Ascending aorta (tissue), 2 donors: Measurements from ENCODE around the gene NCOA5. TPM values are rescaled to one million over a fixed set of nuclear protein-coding genes. Genes with fewer than 3 reads are reported as not detected.
A peak's percentile ranks its signal among the peaks of the same experiment; 100 is the strongest.

Experiments
- DNase-seq, 2 donors: peaks; one replicate each; pipeline ENCODE4 v3.0.0-alpha.2; 2019; ENCODE audit warnings: low spot score in 2 of 2
- H3K27ac ChIP-seq, 2 donors: fragments of 200-600 bp; sonication (generic); one replicate each; pipeline ENCODE4 v1.5.1; 2016 to 2017; ENCODE audit warnings: mild to moderate bottlenecking in 1 of 2
- H3K27me3 ChIP-seq: fragments of 200-600 bp; sonication (generic); one replicate; pipeline ENCODE4 v1.5.1; 2017
- H3K36me3 ChIP-seq, 2 donors: fragments of 200-600 bp; sonication (generic); one replicate each; pipeline ENCODE4 v1.5.1; 2016
- H3K4me1 ChIP-seq, 2 donors: fragments of 200-600 bp; sonication (generic); one replicate each; pipeline ENCODE4 v1.5.1; 2016 to 2017; ENCODE audit warnings: mild to moderate bottlenecking in 1 of 2
- H3K4me3 ChIP-seq, 2 donors: fragments of 200-600 bp; sonication (generic); one replicate each; pipeline ENCODE4 v1.5.1; 2016 to 2017; ENCODE audit warnings: mild to moderate bottlenecking in 1 of 2
- H3K9me3 ChIP-seq, 2 donors: fragments of 200-600 bp; sonication (generic); one replicate each; pipeline ENCODE4 v1.5.1; 2016
- CTCF ChIP-seq, 3 experiments: fragments of 200-600 bp in 2 of 3; fragments of 450-650 bp in 1 of 3; sonication (generic) in 2 of 3; IDR thresholded peaks; one replicate each; pipeline ENCODE4 v1.5.1; 2016 to 2019; ENCODE audit warnings: antibody characterized with exemption in 3 of 3, mild to moderate bottlenecking in 1 of 3, moderate library complexity in 1 of 3
- intact Hi-C: fragments of 100-400 bp; cut with DNase I; formaldehyde crosslinking; loops from one replicate; pipeline ENCODE4 v1.15.1; 2023
- total RNA-seq: library from RNA; depleted of rRNA; stranded (reverse); fragments of >200 nt; gene quantifications from one replicate; pipeline ENCODE4 v1.1.0, GENCODE V29; 2016

NCOA5 gene
- total RNA-seq, 1 donor from 2014 or later: 70.4 TPM

- Histone ChIP-seq H3K36me3 (peaks cover 16 to 20% of the 10 kb centered on the region in 2 donors), H3K27me3 (no peaks in the 10 kb centered on the region), H3K27ac (peak overlapping the region; percentile 81 to 87), H3K4me1 (peaks cover 0 to 3% of the 10 kb centered on the region in 2 donors), H3K9me3 (no peaks in the 10 kb centered on the region), H3K4me3 (peak overlapping the region; percentile 52 to 64)
- intact Hi-C loops: loop anchor here (10.0 kb wide), 1 partner anchor 566 kb away; the partner anchor contains the start of gene TP53RK
- DNase-seq: no peak
- TF ChIP-seq CTCF (IDR thresholded peaks at IDR 0.05): no peak
Measured at GRCh38 chr20:46119028-46119546, 29.3 kb upstream of the NCOA5 start.

GRCh38 chr20:46118481-46119020 is 28.8 kb upstream of the NCOA5 start:
- Histone ChIP-seq H3K4me3 (peak overlapping the region; percentile 52 to 64), H3K4me1 (peaks cover 0 to 3% of the 10 kb centered on the region in 2 donors), H3K27me3 (no peaks in the 10 kb centered on the region), H3K36me3 (peaks cover 14 to 15% of the 10 kb centered on the region in 2 donors), H3K9me3 (no peaks in the 10 kb centered on the region), H3K27ac (peak overlapping the region; percentile 81 to 87)
- peak in 1 of 2 donors; percentile 73 for DNase-seq
- no peak for TF ChIP-seq CTCF (IDR thresholded peaks at IDR 0.05)
- intact Hi-C loops: loop anchor here (10.0 kb wide), 1 partner anchor 566 kb away; the partner anchor contains the start of gene TP53RK

- H3K27ac ChIP-seq: peak within 1 kb of the TSS; percentile 81 to 87
- no peaks in the 10 kb centered on the region for H3K27me3 ChIP-seq
- intact Hi-C loops: loop anchor here (10.0 kb wide), 1 partner anchor 567 kb away; the partner anchor contains the start of gene TP53RK
- peak; percentile 76 to 96 for DNase-seq
- no peaks in the 10 kb centered on the region for H3K9me3 ChIP-seq
- peaks cover 8% of the 10 kb centered on the region in 2 donors for H3K36me3 ChIP-seq
- TF ChIP-seq CTCF (IDR thresholded peaks at IDR 0.05): no peak
- H3K4me3 ChIP-seq: peak within 1 kb of the TSS; percentile 52 to 64
- peaks cover 0 to 3% of the 10 kb centered on the region in 2 donors for H3K4me1 ChIP-seq
Measured at GRCh38 chr20:46117704-46118467, 28.1 kb upstream of the NCOA5 start, which contains the start of gene CD40. CD40 (plus strand) TSS chr20:46118314; CDS start chr20:46118344, 30 bp downstream.

GRCh38 chr20:46114449-46114848 is 24.7 kb upstream of the NCOA5 start:
- peaks cover 0 to 3% of the 10 kb centered on the region in 2 donors for H3K4me1 ChIP-seq
- H3K9me3 ChIP-seq: no peaks in the 10 kb centered on the region
- DNase-seq: no peak
- no peak overlapping the region for H3K4me3 ChIP-seq
- intact Hi-C loops: loop anchor here (10.0 kb wide), 1 partner anchor 570 kb away; the partner anchor contains the start of gene TP53RK
- no peaks in the 10 kb centered on the region for H3K27me3 ChIP-seq
- TF ChIP-seq CTCF (IDR thresholded peaks at IDR 0.05): no peak
- no peaks in the 10 kb centered on the region for H3K36me3 ChIP-seq
- H3K27ac ChIP-seq: no peak overlapping the region

- intact Hi-C loops: loop anchor here (10.0 kb wide), 1 partner anchor 572 kb away; the partner anchor contains the start of gene TP53RK
- Histone ChIP-seq H3K4me1 (no peaks in the 10 kb centered on the region), H3K27ac (no peak overlapping the region), H3K4me3 (no peak overlapping the region), H3K27me3 (no peaks in the 10 kb centered on the region), H3K9me3 (no peaks in the 10 kb centered on the region), H3K36me3 (no peaks in the 10 kb centered on the region)
- no peak for DNase-seq
- TF ChIP-seq CTCF (IDR thresholded peaks at IDR 0.05): no peak
Measured at GRCh38 chr20:46113113-46113470, 23.3 kb upstream of the NCOA5 start.
